Tibial artery (tissue), 4 donors: ENCODE measurements around the gene NXPH1.

Experiments
- DNase-seq, 2 donors: peaks; one replicate each; pipeline ENCODE4 v3.0.0-alpha.2; 2019
- H3K27ac ChIP-seq, 2 donors: fragments of 200-600 bp; sonication (generic) in 1 of 2; 1 replicate in 1 of 2; 2 replicates in 1 of 2; pipeline ENCODE4 v1.5.1; 2018 to 2019; ENCODE audit warnings: mild to moderate bottlenecking in 1 of 2
- H3K27me3 ChIP-seq, 2 donors: fragments of 200-600 bp; sonication (generic) in 1 of 2; one replicate each; pipeline versions ENCODE4 v1.5.1 to v1.6.0; 2016 to 2019
- H3K36me3 ChIP-seq, 3 donors: fragments of 200-600 bp; sonication (generic) in 2 of 3; one replicate each; pipeline ENCODE4 v1.5.1; 2016 to 2019; ENCODE audit warnings: mild to moderate bottlenecking in 2 of 3
- H3K4me1 ChIP-seq, 4 donors: fragments of 200-600 bp; sonication (generic) in 2 of 4; 1 replicate in 3 of 4; 2 replicates in 1 of 4; pipeline ENCODE4 v1.5.1; 2016 to 2019
- H3K4me3 ChIP-seq, 2 donors: fragments of 200-600 bp; sonication (generic) in 1 of 2; 1 replicate in 1 of 2; 2 replicates in 1 of 2; pipeline ENCODE4 v1.5.1; 2018 to 2019; ENCODE audit warnings: mild to moderate bottlenecking in 2 of 2
- H3K9me3 ChIP-seq, 3 donors: fragments of 200-600 bp; sonication (generic) in 1 of 3; one replicate each; pipeline ENCODE4 v1.5.1; 2016 to 2019
- CTCF ChIP-seq, 2 experiments: fragments of 200-600 bp in 1 of 2; fragments of 450-650 bp in 1 of 2; IDR thresholded peaks; one replicate each; pipeline ENCODE4 v1.5.1; 2017 to 2019; ENCODE audit warnings: antibody characterized with exemption in 2 of 2, mild to moderate bottlenecking in 1 of 2, moderate library complexity in 1 of 2
- intact Hi-C: fragments of 100-400 bp; cut with DNase I; formaldehyde crosslinking; loops from one replicate; pipeline ENCODE4 v1.15.0; 2023; ENCODE audit warnings: low total_unique reads

The NXPH1 gene

GRCh38 chr7:8564281-8564680 is 130.9 kb downstream of the NXPH1 start:
- no peaks in the 10 kb centered on the region for H3K27me3 ChIP-seq
- DNase-seq, result no peak
- H3K27ac ChIP-seq, result no peak overlapping the region
- intact Hi-C loops, result no loop called here
- no peaks in the 10 kb centered on the region for H3K4me1 ChIP-seq
- no peak overlapping the region for H3K4me3 ChIP-seq
- no peak for TF ChIP-seq CTCF (IDR thresholded peaks at IDR 0.05)
- no peaks in the 10 kb centered on the region for H3K9me3 ChIP-seq
- H3K36me3 ChIP-seq, result no peaks in the 10 kb centered on the region

DNA sequence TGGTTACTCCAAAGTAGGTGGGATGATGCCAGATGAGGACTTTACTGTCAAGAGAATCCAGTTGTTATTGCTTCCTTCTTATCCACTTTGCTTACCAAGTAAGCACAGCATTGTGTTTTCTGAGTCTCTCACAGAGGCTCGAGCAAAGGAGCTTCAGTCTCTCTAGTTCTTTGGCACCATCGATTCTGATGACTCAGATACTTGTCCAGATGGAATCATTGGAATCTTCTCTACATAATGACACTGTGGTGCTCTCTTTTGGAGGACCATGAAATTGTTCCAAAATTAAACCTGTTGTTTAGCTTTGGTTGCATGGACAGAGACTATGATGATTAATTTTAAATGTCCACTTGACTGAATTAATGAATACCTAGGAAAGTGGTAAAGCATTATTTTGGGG is 132.6 kb downstream of the NXPH1 start:
- no peak for DNase-seq
- no peaks in the 10 kb centered on the region for H3K36me3 ChIP-seq
- H3K27me3 ChIP-seq, result no peaks in the 10 kb centered on the region
- H3K9me3 ChIP-seq, result no peaks in the 10 kb centered on the region
- no peak for TF ChIP-seq CTCF (IDR thresholded peaks at IDR 0.05)
- intact Hi-C loops, result no loop called here
- H3K4me1 ChIP-seq, result no peaks in the 10 kb centered on the region
- no peak overlapping the region for H3K27ac ChIP-seq
- no peak overlapping the region for H3K4me3 ChIP-seq

DNA sequence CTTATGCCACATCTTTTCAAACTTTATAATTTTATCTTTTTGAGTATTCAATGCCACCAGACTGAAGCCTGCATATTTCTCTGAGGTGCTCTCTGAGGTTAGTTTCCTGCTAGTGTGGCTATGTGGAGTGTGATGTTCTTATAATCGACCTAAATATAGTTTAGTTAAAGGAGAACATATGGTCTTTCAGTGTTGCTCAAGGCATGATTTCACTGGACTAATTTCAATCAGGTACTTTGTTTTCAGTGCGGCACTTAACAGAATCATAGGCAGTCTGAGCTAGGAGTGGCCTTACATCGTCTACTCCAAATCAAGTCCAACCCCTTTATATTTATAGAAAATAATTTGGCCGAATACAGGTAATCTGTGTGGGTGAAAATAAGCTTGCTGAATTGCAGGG is 134.2 kb downstream of the NXPH1 start:
- H3K4me3 ChIP-seq, result no peak overlapping the region
- no peaks in the 10 kb centered on the region for H3K27me3 ChIP-seq
- H3K27ac ChIP-seq, result no peak overlapping the region
- no peaks in the 10 kb centered on the region for H3K36me3 ChIP-seq
- no peaks in the 10 kb centered on the region for H3K9me3 ChIP-seq
- intact Hi-C loops, result no loop called here
- DNase-seq, result no peak
- no peak for TF ChIP-seq CTCF (IDR thresholded peaks at IDR 0.05)
- no peaks in the 10 kb centered on the region for H3K4me1 ChIP-seq

GRCh38 chr7:8579661-8580194 is 146.3 kb downstream of the NXPH1 start:
- TF ChIP-seq CTCF (IDR thresholded peaks at IDR 0.05), result no peak
- Histone ChIP-seq H3K9me3 (no peaks in the 10 kb centered on the region), H3K27me3 (no peaks in the 10 kb centered on the region), H3K36me3 (no peaks in the 10 kb centered on the region), H3K27ac (no peak overlapping the region), H3K4me1 (no peaks in the 10 kb centered on the region), H3K4me3 (no peak overlapping the region)
- DNase-seq, result no peak
- intact Hi-C loops, result no loop called here

GRCh38 chr7:8581842-8582241 is 148.4 kb downstream of the NXPH1 start:
- Histone ChIP-seq H3K9me3 (no peaks in the 10 kb centered on the region), H3K4me1 (no peaks in the 10 kb centered on the region), H3K27me3 (no peaks in the 10 kb centered on the region), H3K27ac (no peak overlapping the region), H3K36me3 (no peaks in the 10 kb centered on the region), H3K4me3 (no peak overlapping the region)
- intact Hi-C loops, result no loop called here
- TF ChIP-seq CTCF (IDR thresholded peaks at IDR 0.05), result no peak
- no peak for DNase-seq

DNA sequence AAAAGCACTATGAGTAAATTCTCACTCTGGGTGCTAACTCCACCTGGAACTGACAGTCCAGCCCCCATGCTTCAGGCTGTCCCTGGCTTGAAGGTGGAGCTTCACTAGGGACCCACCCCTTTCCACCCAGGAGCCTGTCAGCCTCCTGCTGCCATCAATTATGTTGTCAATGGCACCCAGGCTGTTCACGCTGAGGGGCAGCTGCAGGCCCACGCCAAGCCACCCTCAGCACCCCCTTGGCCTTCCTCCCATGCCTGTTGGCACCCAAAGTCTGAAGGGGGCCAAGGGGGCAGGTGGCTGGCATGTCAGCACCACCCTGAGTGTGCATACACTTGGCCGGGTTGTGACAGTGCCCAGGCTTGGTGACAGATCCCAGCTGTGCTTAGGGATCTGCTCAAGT is 149.3 kb downstream of the NXPH1 start:
- Histone ChIP-seq H3K27ac (no peak overlapping the region), H3K9me3 (no peaks in the 10 kb centered on the region), H3K27me3 (no peaks in the 10 kb centered on the region), H3K4me1 (no peaks in the 10 kb centered on the region), H3K4me3 (no peak overlapping the region), H3K36me3 (no peaks in the 10 kb centered on the region)
- no peak for DNase-seq
- no peak for TF ChIP-seq CTCF (IDR thresholded peaks at IDR 0.05)
- intact Hi-C loops, result no loop called here
